Measurements from ENCODE around the gene NFKB1. TPM values are rescaled to one million over a fixed set of nuclear protein-coding genes. Genes with fewer than 3 reads are reported as not detected.

NFKB1 gene
- total RNA-seq, 4 donors from 2014 or later, result 37.9 to 45.5 (median 43.4) TPM

DNA sequence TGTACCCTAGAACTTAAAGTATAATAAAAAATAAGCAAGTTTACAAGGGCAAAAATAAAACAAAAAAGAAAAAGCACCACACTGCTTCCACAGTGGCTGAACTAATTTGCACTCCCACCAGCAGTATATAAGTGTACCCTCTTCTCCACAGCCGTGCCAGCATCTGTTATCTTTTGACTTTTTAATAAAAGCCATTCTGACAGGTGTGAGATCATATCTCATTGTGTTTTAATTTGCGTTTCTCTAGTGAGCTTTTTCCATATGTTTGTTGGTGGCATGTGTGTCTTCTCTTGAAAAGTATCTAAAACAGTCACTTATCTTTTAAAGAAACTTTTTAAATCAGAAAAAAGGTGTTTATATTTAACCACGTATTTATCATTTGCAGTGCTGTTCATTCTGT, 71.3 kb downstream of the NFKB1 start:
- no peak for DNase-seq (ENCODE audit: low spot score in 2 of 2)
- no peak overlapping the region for H3K4me3 ChIP-seq (ENCODE audit: low read depth, poor library complexity, severe bottlenecking)
- TF ChIP-seq CTCF (IDR thresholded peaks at IDR 0.05) (no peak), POLR2A (IDR thresholded peaks at IDR 0.05) (no peak)
- intact Hi-C loops (cut with DNase I; ENCODE audit: low total_unique reads), result no loop called here
- 54 to 62% methylated on average over 3 of the region's 3 CpGs for WGBS, 2 donors

DNA sequence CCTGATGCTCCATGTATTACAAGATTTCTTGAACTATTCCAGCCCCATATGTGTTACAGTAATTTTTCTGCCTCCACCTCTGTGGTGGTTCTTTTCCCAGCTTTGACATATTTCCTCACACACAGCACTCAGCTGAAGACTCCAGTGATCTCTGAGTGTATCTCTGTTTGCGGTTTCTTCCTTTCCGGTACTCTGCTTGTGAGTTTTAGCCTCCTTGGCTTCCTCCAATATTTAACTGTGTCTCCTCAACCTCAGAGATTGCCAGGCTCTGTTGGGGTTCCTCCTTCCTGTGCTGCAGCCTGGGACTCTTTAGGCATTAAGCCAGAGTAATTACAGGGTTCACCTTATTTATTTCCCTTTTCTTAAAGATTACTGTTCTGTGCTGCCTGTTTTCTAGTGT, 73.2 kb downstream of the NFKB1 start:
- intact Hi-C loops (cut with DNase I; ENCODE audit: low total_unique reads), result no loop called here
- 75 to 84% methylated on average over 2 of the region's 2 CpGs for WGBS, 2 donors
- H3K4me3 ChIP-seq (ENCODE audit: low read depth, poor library complexity, severe bottlenecking), result no peak overlapping the region
- DNase-seq (ENCODE audit: low spot score in 2 of 2), result no peak
- TF ChIP-seq POLR2A (IDR thresholded peaks at IDR 0.05) (no peak), CTCF (IDR thresholded peaks at IDR 0.05) (no peak)

DNA sequence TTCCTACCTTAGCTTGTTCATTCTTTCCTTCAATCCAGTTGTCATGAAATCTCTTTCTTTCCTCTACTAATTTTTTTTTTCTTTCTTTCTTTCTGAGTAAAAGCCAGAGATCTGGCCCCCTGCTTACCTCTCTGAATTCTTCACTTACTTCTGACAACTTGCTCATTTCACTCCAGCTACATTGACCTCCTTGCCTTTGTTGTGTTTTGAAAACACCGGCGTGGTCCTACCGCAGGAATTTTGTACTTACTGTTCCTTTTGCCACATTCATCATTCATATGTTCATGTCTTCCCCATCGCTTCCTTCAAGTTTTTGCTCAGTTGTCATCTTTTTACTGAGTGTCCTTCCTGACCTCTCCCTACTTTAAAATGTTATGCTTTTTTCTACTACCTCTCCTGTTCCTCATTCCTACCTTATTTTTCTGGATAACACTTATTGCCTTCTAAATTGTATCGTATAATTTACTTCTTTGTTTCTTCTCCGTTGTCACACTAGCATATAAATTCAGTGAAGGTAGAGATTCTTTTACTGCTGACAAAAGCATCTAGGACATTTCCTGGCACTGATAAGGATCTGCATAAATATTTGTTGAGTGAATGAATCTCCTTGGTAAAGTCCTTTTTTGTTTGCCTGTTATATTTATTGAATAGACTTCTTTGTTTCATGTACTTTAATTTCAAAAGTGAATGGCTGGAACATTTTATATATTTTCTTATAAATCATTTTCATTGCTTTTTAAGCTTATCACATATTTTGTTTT, 74.4 kb downstream of the NFKB1 start:
- no peak for DNase-seq (ENCODE audit: low spot score in 2 of 2)
- TF ChIP-seq POLR2A (IDR thresholded peaks at IDR 0.05) (no peak), CTCF (IDR thresholded peaks at IDR 0.05) (no peak)
- H3K4me3 ChIP-seq (ENCODE audit: low read depth, poor library complexity, severe bottlenecking), result no peak overlapping the region
- intact Hi-C loops (cut with DNase I; ENCODE audit: low total_unique reads), result no loop called here
- 87 to 89% methylated on average over 6 of the region's 6 CpGs for WGBS, 2 donors

- no peak overlapping the region for H3K4me3 ChIP-seq (ENCODE audit: low read depth, poor library complexity, severe bottlenecking)
- intact Hi-C loops (cut with DNase I; ENCODE audit: low total_unique reads), result no loop called here
- TF ChIP-seq POLR2A (IDR thresholded peaks at IDR 0.05) (no peak), CTCF (IDR thresholded peaks at IDR 0.05) (no peak)
- no peak for DNase-seq (ENCODE audit: low spot score in 2 of 2)
- WGBS, 2 donors, result 87 to 91% methylated on average over 3 of the region's 3 CpGs
Observed at GRCh38 chr4:102578270-102578669, 77.1 kb downstream of the NFKB1 start.

DNA sequence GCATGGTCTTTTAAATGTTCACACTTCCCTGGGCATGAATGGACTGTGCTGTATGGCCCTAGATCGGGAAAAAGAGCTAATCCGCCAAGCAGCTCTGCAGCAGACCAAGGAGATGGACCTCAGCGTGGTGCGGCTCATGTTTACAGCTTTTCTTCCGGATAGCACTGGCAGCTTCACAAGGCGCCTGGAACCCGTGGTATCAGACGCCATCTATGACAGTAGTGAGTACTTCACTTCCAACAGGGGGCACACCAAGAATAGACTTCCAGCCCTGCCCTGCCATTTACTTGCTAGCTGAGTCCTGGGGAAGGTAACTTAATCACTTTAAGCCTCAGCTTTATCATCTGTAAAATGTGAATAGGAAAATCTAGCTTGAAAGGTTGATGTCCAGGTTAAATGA, 77.7 kb downstream of the NFKB1 start:
- H3K4me3 ChIP-seq (ENCODE audit: low read depth, poor library complexity, severe bottlenecking), result no peak overlapping the region
- intact Hi-C loops (cut with DNase I; ENCODE audit: low total_unique reads), result no loop called here
- 87 to 88% methylated on average over 8 of the region's 8 CpGs for WGBS, 2 donors
- no peak for DNase-seq (ENCODE audit: low spot score in 2 of 2)
- TF ChIP-seq POLR2A (IDR thresholded peaks at IDR 0.05) (no peak), CTCF (IDR thresholded peaks at IDR 0.05) (no peak)
